C1 segment of cervical spinal cord (tissue), 14 donors: ENCODE data around the gene MCCC1.
"Not testable (repeated sequence)": the region's sequence is repeated elsewhere in the genome, so short reads cannot be mapped to it uniquely, and the experiment has no call there.

ENCODE experiments used
- DNase-seq, 14 donors: peaks; one replicate each; lab custom pipeline; 2025; lab: John Stamatoyannopoulos, UW

The MCCC1 gene

DNA sequence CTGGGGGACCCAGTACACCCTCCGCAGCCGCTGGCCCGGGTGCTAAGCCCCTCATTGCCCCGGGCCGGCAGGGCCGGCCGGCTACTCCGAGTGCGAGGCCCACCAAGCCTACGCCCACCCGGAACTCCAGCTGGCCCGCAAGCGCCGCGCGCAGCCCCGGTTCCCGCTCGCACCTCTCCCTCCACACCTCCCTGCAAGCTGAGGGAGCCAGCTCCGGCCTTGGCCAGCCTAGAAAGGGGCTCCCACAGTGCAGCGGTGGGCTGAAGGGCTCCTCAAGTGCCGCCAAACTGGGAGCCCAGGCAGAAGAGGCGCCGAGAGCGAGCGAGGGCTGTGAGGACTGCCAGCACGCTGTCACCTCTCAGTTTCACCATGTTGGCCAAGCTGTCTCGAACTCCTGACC lies 4.7 kb upstream of the MCCC1 start:
- DNase-seq: not testable (repeated sequence)

DNA sequence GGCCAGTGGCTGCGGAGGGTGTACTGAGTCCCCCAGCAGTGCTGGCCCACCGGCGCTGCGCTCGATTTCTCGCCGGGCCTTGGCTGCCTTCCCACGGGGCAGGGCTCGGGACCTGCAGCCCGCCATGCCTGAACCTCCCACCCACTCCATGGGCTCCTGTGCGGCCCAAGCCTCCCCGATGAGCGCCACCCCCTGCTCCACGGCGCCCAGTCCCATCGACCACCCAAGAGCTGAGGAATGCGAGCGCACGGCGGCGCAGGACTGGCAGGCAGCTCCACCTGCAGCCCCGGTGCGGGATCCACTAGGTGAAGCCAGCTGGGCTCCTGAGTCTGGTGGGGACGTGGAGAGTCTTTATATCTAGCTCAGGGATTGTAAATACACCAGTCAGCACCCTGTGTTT lies 1.7 kb upstream of the MCCC1 start:
- not testable (repeated sequence) for DNase-seq

DNA sequence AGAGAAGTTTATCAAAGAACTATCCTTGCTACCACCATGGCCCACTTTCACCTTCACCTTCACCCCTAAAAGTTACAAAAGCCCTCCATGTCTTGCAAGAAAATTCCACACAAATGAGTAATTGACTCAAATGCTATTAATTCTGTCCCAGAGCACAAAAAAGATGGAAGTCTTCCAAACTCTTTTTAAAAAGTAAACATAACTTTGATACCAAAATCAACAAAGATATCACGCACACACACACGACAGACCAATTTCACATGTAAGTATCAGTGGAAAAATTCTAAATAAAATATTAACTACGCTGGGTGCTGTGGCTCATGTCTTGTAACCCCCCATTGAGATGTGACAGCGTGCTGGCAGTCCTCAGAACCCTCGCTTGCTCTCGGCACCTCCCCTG lies 1.1 kb upstream of the MCCC1 start:
- no peak for DNase-seq

- DNase-seq: no peak
Measured at GRCh38 chr3:183099838-183100204, 525 bp upstream of the MCCC1 start.

DNA sequence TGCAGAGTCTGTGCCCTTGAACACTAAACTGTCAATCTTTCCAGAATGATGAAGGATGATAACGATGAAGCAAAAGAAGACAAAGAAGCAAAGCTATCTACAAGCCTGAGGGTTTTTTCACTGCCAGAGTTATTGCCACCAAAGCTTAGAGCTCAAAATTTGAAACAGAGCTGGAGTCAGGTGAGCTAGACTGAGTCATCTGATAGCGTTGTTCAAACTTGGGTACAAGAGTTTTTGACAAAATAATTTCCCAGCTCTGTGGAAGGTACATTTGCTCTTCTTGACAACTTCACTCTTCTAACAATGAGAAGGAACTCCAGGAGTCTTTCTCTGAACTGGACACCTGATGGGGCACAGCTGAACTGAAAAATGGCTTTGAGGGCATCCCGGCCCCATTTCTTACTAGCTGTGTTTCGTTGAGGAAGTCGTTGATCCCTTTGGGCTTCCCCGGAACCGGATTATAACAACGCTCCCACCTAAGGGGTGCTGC lies 715 bp downstream of the MCCC1 start:
- peak in 1 of 14 donors; percentile 57 for DNase-seq

GRCh38 chr3:183094711-183095110 lies 4.6 kb downstream of the MCCC1 start:
- no peak for DNase-seq

GRCh38 chr3:183092256-183092655 lies 7.0 kb downstream of the MCCC1 start:
- DNase-seq: no peak

GRCh38 chr3:183087184-183087583 lies 12.1 kb downstream of the MCCC1 start:
- no peak for DNase-seq

GRCh38 chr3:183085634-183086390 lies 13.5 kb downstream of the MCCC1 start:
- DNase-seq: no peak

DNA sequence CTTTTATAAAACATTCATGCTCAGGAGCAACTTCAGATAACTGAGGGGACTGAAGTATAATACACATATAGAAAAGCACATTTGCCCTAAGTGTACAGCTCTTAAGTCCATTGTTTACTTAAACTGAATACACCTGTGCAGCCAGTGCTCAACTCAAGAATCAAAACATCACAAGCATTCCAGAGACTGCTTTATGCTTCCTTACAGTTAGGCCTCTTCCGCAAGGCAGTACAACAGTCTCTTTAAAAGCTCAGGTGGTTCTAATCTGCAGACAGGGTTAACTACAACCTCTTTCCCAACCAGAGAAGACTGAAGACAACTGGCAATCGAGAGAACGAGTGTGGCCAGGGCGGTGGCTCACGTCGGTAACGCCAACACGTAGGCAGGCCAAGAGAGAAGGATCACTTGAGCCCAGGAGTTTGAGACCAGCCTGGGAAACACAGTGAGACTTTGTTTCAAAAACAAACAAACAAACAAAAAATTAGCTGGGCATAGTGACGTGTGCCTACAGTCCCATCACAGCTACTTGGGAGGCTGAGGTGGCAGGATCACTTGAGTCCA lies 16.9 kb downstream of the MCCC1 start:
- no peak for DNase-seq

DNA sequence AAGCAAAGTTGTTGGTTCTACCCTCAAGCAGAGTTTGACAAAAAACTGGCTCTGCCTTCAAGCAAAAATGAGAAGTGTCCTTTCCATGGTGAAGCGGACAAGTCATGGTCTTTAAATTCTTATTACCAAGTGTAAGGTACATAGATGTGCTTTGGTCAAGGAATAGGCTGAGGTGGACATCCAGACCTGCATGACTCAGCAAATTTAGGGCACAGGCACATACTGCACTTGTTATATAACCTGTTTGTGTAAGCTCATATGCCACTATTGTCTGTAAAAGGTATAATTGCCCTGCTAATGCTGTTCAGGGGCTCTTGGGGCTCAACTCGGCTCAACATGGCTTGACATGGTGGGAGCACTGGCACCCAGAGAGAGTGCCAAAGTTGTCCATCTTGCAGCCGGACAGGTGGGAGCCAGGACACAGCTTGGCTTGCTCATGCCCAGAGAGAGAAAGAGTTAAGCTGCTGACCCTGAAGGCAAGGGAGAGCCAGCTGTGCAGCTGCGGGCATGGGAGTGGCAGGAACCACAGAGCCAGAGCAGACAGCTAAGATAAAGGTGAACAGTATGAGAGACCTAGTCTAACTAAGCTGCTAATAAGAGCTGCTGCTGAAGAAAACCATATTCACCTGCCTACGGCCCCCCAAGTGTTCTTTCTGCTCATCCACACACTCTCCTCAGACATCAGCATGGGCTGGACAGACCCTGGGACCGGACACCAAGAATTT lies 17.7 kb downstream of the MCCC1 start:
- no peak for DNase-seq

- DNase-seq: no peak
Measured at GRCh38 chr3:183080628-183081027, 18.7 kb downstream of the MCCC1 start.

DNA sequence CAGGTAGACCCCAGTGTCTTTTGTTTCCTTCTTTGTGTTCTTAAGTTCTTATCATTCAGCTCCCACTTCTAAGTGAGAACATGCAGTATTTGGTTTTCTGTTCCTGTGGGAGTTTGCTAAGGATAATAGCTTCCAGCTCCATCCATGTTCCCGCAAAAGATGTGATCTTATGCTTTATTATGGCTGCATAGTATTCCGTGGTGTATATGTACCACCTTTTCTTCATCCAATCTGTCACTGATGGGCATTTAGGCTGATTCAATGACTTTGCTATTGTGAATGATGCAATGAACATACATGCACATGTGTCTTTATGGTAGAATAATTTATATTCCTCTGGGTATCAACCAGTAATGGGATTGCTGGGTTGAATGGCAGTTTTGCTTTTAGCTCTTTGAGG lies 24.4 kb downstream of the MCCC1 start:
- no peak for DNase-seq

DNA sequence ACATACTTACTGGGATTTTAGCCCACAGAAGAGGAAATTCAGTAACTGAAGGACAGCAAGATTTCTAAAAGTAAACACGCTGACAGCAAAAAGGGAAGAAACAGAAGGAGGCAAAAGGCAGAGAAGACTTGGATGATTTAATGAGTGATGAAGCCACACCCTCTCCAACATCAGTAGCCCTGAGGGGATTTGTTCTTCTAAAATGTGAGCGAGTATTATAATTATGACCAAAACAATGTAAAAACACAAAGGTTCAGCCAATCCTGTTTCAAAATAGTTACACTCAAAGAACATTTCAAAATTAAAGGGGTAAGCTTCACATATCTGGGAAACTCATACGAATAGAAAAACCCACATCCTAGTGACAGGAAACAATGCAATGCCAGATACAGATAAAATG lies 25.0 kb downstream of the MCCC1 start:
- DNase-seq: no peak

DNA sequence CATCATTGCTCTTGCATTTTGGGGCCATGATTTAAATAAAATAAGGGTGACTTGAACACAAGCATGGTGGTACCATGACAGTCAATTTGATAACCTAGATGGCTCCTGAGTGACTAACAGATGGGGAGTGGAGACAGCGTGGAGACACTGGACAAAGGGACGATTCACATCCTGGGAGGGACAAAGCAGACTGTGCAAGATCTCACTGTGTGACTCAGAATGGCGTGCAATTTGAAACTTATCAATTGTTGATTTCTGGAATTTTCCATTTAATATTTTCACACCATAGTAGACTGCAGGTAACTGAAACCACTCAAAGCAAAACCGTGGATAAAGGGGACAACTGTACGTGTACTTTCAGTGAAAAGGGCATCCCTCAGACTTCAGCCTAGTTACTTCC lies 25.5 kb downstream of the MCCC1 start:
- peak in 4 of 14 donors; percentile 2 to 6 (median 6) for DNase-seq

DNA sequence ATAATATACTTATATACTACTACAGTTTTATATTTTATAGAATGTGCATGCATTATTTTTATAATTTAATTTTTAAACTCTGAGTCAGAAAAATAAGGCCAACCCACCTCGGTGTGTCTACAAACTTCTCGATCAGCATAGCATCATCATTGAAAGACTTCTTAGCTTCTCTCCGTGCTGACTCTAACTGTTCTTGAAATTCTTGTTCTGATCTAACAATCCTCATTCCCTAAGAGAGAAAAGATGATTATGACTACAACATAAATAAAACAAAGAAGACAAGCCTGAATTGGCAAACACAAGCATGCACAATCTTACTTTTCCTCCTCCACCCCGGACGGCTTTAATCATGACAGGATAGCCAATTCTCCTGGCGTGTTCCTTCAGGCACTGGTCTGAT lies 28.4 kb downstream of the MCCC1 start:
- DNase-seq: no peak

DNA sequence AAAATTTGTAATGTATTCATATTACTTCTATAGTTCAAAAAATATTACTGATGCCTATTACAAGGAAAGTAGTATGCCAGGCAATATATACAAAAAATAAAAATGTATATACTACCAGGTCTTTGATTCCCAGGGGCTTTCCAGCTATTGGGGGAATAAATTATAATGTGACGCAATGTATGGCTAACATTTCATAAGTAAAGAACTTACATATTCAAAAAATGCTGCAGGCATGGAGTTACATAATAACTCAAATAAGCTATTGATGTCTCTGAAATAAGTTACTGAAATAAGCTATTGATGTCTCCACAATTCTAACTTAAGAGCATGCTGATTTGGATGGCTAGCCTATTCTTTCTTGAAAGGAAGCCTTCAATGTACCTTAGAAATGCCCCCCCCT lies 30.2 kb downstream of the MCCC1 start:
- DNase-seq: no peak

DNA sequence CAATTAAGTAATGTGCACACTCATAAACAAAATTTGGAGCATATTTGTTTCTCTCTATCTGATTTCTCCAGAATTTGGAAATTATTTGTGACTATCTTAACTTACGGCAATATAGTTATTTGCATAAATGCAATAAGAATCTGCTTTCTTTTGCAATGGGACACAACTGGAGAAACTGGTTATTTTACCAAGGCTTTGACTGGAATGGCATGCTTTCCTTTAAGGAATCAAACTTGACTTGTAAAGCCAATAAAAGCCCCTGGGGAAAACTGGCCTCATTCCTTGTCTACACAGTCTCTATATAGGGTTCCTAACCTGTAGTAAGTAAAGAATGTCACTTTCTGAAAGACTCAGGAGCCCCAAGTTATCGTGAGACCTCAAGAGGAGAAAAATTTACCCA lies 32.4 kb downstream of the MCCC1 start:
- DNase-seq: not testable (repeated sequence)

DNA sequence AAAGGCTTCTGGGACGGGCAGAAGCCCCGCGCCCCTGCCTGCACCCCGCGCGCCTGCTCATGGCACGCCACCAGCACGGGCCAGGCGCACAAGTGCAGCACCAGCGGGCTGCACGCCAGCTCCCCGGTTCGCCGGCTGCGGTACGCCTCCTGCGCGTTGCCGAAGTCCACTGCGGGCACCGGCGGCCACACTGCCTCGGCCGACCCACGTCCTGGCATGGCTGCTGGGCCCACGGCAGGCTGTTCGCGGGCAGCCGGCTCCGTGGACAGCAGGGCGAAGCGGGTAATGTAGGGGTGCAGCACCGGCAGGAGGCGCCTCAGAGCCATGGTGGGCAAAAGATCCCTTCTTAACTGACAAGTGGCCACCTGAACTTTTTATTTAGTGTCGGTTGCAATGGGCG lies 34.8 kb downstream of the MCCC1 start:
- DNase-seq: no peak

DNA sequence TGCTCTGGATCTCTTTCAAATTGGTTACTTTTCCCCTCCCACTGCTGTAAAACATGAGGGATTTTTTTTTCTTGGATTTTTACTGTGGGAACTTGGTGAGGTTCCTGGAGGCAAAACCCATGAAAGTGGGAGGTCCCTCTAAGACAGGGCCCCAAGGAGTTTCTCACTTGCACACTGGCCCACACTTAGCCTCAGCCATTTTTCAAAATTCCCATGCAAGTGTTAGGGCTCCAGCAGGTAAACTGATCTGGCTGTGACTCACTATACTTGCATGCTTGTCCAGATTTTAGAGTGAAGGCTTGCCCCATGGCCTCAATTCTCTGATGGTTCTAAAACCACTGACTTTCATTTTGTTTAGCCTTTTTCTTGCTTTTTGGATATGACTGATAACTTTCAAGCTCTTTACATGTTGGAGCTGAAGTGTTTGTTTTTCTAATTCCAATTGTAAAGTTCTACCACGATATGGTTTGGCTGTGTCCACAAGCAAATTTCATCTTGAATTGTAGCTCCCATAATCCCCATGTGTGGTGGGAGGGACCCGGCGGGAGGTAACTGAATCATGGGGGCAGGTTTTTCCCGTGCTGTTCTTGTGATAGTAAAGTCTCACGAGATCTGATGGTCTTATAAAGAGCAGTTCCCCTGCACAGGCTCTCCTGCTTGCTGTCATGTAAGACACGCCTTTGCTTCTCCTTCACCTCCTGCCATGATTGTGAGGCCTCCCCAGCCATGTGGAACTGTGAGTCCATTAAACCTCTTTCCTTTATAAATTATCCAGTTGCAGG lies 37.7 kb downstream of the MCCC1 start:
- no peak for DNase-seq

GRCh38 chr3:183058351-183058750 lies 40.9 kb downstream of the MCCC1 start:
- no peak for DNase-seq

DNA sequence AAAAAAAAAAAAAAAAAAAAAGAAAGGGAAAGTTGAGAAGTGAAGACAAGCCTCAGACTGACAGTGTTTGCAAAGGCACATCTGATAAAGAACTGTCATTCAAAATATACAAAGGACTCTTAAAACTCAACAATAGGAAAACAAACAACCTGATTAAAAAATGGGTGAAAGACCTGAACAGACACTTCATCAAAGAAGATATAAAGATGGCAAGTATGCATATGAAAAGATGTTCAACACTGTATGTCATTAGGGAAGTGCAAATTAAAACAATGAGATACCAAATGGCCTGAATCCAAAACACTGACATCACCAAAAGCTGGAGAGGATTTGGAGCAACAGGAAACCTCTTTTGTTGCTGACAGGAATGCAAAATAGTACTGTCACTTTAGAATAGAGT lies 48.6 kb downstream of the MCCC1 start:
- no peak for DNase-seq
